ENCODE data around the gene HBA1. TPM values are rescaled to one million over a fixed set of nuclear protein-coding genes. Genes with fewer than 3 reads are reported as not detected.

HBA1 gene
- total and polyA plus RNA-seq, 2 of the 8 experiments (the other 6 are each of a cell fraction or from before 2014, with no cell fraction given): 2.3 TPM

GRCh38 chr16:212999-213398, 36.5 kb downstream of the HBA1 start (continued):
- TF ChIP-seq SIRT6 (IDR thresholded peaks at IDR 0.05; ENCODE audit: low read length) (no peak), ASH2L (IDR thresholded peaks at IDR 0.05; ENCODE audit: low read length) (no peak), FOSL1 (IDR thresholded peaks at IDR 0.05; ENCODE audit: insufficient read depth, low read depth, low read length) (no peak), MAX (IDR thresholded peaks at IDR 0.05) (no peak), CREB1 (IDR thresholded peaks at IDR 0.05) (no peak), CBX5 (IDR thresholded peaks at IDR 0.05; ENCODE audit: low read depth, low read length) (no peak), TBP (IDR thresholded peaks at IDR 0.05; ENCODE audit: low read depth, low read length) (no peak), CEBPB (IDR thresholded peaks at IDR 0.05; ENCODE audit: low read depth, low read length) (no peak), RNF2 (IDR thresholded peaks at IDR 0.05; ENCODE audit: borderline replicate concordance, low read depth, low read length, missing control alignments, poor library complexity, severe bottlenecking) (no peak)
